Stomach (tissue), 4 donors: ENCODE results near the gene HPS3.

Experiments used
- POLR2AphosphoS5 ChIP-seq, 3 donors: sonication (generic); formaldehyde crosslinking; IDR thresholded peaks; one replicate each; pipeline ENCODE4 v1.6.1; 2016; ENCODE audit warnings: antibody characterized with exemption in 3 of 3
- TF ChIP-seq, protein P1 (sequence below), 7 experiments: fragments of 450-650 bp in 4 of 7; fragments of 200-600 bp in 3 of 7; sonication (generic) in 3 of 7; IDR thresholded peaks; one replicate each; pipeline ENCODE4 v1.5.1; 2016 to 2019; ENCODE audit warnings: antibody characterized with exemption in 7 of 7, control low read depth in 2 of 7, mild to moderate bottlenecking in 1 of 7

DNA sequence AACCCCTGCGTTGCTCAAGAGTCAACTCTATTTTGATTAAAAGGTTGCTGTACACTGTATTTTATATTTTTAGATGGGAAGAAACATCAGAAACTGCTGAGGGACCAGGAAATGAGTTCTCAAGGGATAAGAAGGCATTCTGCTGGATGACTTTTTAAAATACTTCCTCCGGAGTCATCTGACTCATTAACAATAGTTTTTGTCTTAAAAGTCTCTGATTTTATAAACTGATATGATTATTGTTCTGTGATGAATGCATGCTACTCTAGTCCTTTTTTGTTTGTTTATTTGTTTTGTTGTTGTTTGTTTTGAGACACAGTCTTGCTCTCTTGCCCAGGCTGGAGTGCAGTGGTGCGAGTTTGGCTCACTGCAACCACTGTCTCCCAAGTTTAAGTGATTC lies 25.0 kb upstream of the HPS3 start:
- TF ChIP-seq, protein P1, sequence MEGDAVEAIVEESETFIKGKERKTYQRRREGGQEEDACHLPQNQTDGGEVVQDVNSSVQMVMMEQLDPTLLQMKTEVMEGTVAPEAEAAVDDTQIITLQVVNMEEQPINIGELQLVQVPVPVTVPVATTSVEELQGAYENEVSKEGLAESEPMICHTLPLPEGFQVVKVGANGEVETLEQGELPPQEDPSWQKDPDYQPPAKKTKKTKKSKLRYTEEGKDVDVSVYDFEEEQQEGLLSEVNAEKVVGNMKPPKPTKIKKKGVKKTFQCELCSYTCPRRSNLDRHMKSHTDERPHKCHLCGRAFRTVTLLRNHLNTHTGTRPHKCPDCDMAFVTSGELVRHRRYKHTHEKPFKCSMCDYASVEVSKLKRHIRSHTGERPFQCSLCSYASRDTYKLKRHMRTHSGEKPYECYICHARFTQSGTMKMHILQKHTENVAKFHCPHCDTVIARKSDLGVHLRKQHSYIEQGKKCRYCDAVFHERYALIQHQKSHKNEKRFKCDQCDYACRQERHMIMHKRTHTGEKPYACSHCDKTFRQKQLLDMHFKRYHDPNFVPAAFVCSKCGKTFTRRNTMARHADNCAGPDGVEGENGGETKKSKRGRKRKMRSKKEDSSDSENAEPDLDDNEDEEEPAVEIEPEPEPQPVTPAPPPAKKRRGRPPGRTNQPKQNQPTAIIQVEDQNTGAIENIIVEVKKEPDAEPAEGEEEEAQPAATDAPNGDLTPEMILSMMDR (IDR thresholded peaks at IDR 0.05) = no peak
- TF ChIP-seq POLR2AphosphoS5 (IDR thresholded peaks at IDR 0.05) = no peak
